MM.1S (cell line): ENCODE data around the gene UTS2R.

ENCODE experiments used
- EZH2 ChIP-seq: fragments of 300-600 bp; sonication (generic); optimal IDR thresholded peaks from 2 replicates; pipeline ENCODE3; 2017; ENCODE audit warnings: low read depth, mild to moderate bottlenecking, antibody characterized with exemption, low read length, mixed read lengths
- EZH2phosphoT487 ChIP-seq: fragments of 300-600 bp; sonication (generic); IDR thresholded peaks from 2 replicates; pipeline ENCODE4 v1.6.1; 2018; ENCODE audit warnings: antibody characterized with exemption, low read length
- TF ChIP-seq, protein P1 (sequence below): fragments of 300-600 bp; sonication (generic); IDR thresholded peaks from 2 replicates; pipeline ENCODE4 v1.5.1; 2016; ENCODE audit warnings: antibody characterized with exemption, low read length, mixed read lengths

DNA sequence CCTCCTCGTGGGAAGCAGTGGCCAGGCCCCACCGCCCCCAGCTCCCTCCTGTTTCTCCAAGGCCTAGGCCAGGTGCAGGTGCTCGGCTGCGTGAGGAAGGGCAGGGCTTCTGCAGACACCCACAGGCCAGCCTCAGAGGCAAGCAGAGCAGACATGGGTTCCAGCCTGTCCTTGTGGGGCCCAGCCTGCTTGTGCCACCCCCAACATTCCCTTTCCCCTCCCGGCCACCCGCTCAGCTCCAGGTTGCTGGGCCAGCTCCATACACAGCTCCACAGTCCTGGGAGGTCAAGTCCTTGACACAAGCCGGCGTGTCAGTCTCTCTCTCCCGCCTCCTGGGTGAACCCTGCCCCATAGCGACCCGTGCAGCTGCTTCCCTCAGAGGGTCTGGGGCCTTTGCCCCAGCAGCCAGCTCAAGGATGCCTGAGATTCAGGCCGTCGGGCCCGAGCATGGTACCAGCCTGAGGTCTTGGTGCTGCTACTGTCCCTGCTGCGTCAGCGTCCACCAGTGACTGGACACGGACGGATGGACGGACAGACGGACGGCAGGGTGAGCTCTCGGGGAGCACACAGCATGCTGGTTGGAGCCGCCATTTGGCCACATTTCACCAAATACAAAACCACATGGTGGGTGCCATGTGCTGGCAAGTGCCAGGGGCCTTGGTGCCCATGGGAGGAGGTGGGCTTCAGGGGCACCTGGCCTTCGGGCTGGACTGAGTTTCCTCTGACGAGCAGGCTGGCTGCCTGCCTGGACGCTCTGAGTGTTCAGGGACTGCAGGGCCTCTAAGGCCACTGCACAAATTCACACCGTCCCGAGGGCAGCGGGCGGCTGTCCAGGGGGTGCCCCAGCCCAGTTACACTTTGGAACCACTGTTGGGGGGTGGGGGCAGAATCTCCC, 46.0 kb upstream of the UTS2R start:
- TF ChIP-seq, protein P1, sequence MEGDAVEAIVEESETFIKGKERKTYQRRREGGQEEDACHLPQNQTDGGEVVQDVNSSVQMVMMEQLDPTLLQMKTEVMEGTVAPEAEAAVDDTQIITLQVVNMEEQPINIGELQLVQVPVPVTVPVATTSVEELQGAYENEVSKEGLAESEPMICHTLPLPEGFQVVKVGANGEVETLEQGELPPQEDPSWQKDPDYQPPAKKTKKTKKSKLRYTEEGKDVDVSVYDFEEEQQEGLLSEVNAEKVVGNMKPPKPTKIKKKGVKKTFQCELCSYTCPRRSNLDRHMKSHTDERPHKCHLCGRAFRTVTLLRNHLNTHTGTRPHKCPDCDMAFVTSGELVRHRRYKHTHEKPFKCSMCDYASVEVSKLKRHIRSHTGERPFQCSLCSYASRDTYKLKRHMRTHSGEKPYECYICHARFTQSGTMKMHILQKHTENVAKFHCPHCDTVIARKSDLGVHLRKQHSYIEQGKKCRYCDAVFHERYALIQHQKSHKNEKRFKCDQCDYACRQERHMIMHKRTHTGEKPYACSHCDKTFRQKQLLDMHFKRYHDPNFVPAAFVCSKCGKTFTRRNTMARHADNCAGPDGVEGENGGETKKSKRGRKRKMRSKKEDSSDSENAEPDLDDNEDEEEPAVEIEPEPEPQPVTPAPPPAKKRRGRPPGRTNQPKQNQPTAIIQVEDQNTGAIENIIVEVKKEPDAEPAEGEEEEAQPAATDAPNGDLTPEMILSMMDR, result no peak
- TF ChIP-seq EZH2 (no peak), EZH2phosphoT487 (no peak)
